H1 (cell line): ENCODE results near the gene HTRA2. TPM values are rescaled to one million over a fixed set of nuclear protein-coding genes. Genes with fewer than 3 reads are reported as not detected.

ENCODE experiments used
- polyA plus RNA-seq, 7 experiments: library from polyadenylated mRNA; depleted of rRNA in 3 of 7; stranded (reverse) in 5 of 7; unstranded in 2 of 7; fragments of >200 nt in 5 of 7; fragments of 200-250 nt in 2 of 7; gene quantifications; 1 replicate in 5 of 7; 2 replicates in 1 of 7; 4 replicates in 1 of 7; pipeline versions ENCODE4 v1.2.1 to v1.2.3, GENCODE V29; 2011 to 2013; ENCODE audit warnings: missing spikeins in 2 of 7, mixed read lengths in 2 of 7
- total RNA-seq: library from RNA; stranded (reverse); fragmentation: NEBNext Ultra II Directional; extraction: Animal tissue kit (Norgen Biotek cat#: 25700); gene quantifications from 2 replicates; pipeline ENCODE4 v1.2.1, GENCODE V29; 2021

Gene HTRA2
- total and polyA plus RNA-seq, 2 of the 8 experiments (the other 6 are each of a cell fraction or from before 2014, with no cell fraction given) = 21.6 to 37.6 TPM

Other genes with a start within 250 kb of the HTRA2 start
- 0.52 and 0.86 TPM in 2 replicates for gene SLC4A5, start 186.5 kb upstream of the HTRA2 start, total RNA-seq
- 0.42 TPM in 2 replicates for gene SLC4A5, start 186.5 kb upstream of the HTRA2 start, polyA plus RNA-seq (2011; rRNA removed)
- gene DCTN1, start 149.6 kb upstream of the HTRA2 start, total RNA-seq = 156 and 162 TPM in 2 replicates
- gene DCTN1, start 149.6 kb upstream of the HTRA2 start, polyA plus RNA-seq (2011; rRNA removed) = 105 and 155 TPM in 2 replicates
- 3.3 and 3.8 TPM in 2 replicates for gene C2orf81, start 108.3 kb upstream of the HTRA2 start, total RNA-seq
- gene C2orf81, start 108.3 kb upstream of the HTRA2 start, polyA plus RNA-seq (2011; rRNA removed) = 1.6 and 2.4 TPM in 2 replicates
- gene WDR54, start 108.2 kb upstream of the HTRA2 start, total RNA-seq = 41.6 and 45.0 TPM in 2 replicates
- gene WDR54, start 108.2 kb upstream of the HTRA2 start, polyA plus RNA-seq (2011; rRNA removed) = 125 and 142 TPM in 2 replicates
- gene RTKN, start 88.0 kb upstream of the HTRA2 start, total RNA-seq = 53.5 and 54.1 TPM in 2 replicates
- 40.2 and 60.1 TPM in 2 replicates for gene RTKN, start 88.0 kb upstream of the HTRA2 start, polyA plus RNA-seq (2011; rRNA removed)
- 17.5 and 18.5 TPM in 2 replicates for gene INO80B, start 74.8 kb upstream of the HTRA2 start, total RNA-seq
- gene INO80B, start 74.8 kb upstream of the HTRA2 start, polyA plus RNA-seq (2011; rRNA removed) = 3.9 and 8.5 TPM in 2 replicates
- gene WBP1, start 71.5 kb upstream of the HTRA2 start, total RNA-seq = 51.4 and 57.2 TPM in 2 replicates
- gene WBP1, start 71.5 kb upstream of the HTRA2 start, polyA plus RNA-seq (2011; rRNA removed) = 190 and 301 TPM in 2 replicates
- 50.3 and 51.0 TPM in 2 replicates for gene MOGS, start 64.6 kb upstream of the HTRA2 start, total RNA-seq
- gene MOGS, start 64.6 kb upstream of the HTRA2 start, polyA plus RNA-seq (2011; rRNA removed) = 44.3 and 59.9 TPM in 2 replicates
- gene MRPL53, start 57.3 kb upstream of the HTRA2 start, total RNA-seq = 46.3 and 50.2 TPM in 2 replicates
- 36.6 and 59.8 TPM in 2 replicates for gene MRPL53, start 57.3 kb upstream of the HTRA2 start, polyA plus RNA-seq (2011; rRNA removed)
- gene CCDC142, start 46.9 kb upstream of the HTRA2 start, total RNA-seq = 10.7 and 12.1 TPM in 2 replicates
- 6.0 and 6.7 TPM in 2 replicates for gene CCDC142, start 46.9 kb upstream of the HTRA2 start, polyA plus RNA-seq (2011; rRNA removed)
- 27.4 and 28.8 TPM in 2 replicates for gene TTC31, start 46.9 kb upstream of the HTRA2 start, total RNA-seq
- 29.9 and 36.1 TPM in 2 replicates for gene TTC31, start 46.9 kb upstream of the HTRA2 start, polyA plus RNA-seq (2011; rRNA removed)
- 0.55 TPM in 1 of 2 replicates, not detected in the other for gene LBX2, start 30.3 kb upstream of the HTRA2 start, total RNA-seq
- 0.27 and 0.42 TPM in 2 replicates for gene LBX2, start 30.3 kb upstream of the HTRA2 start, polyA plus RNA-seq (2011; rRNA removed)
- 10.0 and 13.8 TPM in 2 replicates for gene PCGF1, start 22.2 kb upstream of the HTRA2 start, total RNA-seq
- 12.1 and 23.7 TPM in 2 replicates for gene PCGF1, start 22.2 kb upstream of the HTRA2 start, polyA plus RNA-seq (2011; rRNA removed)
- 0.15 and 0.17 TPM in 2 replicates for gene TLX2, start 15.5 kb upstream of the HTRA2 start, total RNA-seq
- gene TLX2, start 15.5 kb upstream of the HTRA2 start, polyA plus RNA-seq (2011; rRNA removed) = 0.06 and 0.17 TPM in 2 replicates
- 0.57 and 0.76 TPM in 2 replicates for gene DQX1, start 3.7 kb upstream of the HTRA2 start, total RNA-seq
- 1.1 TPM in 2 replicates for gene DQX1, start 3.7 kb upstream of the HTRA2 start, polyA plus RNA-seq (2011; rRNA removed)
- gene AUP1, start 227 bp upstream of the HTRA2 start, total RNA-seq = 82.7 and 83.4 TPM in 2 replicates
- 121 and 162 TPM in 2 replicates for gene AUP1, start 227 bp upstream of the HTRA2 start, polyA plus RNA-seq (2011; rRNA removed)
- gene LOXL3, start 24.0 kb downstream of the HTRA2 start, total RNA-seq = 19.5 and 22.4 TPM in 2 replicates
- 22.1 and 27.2 TPM in 2 replicates for gene LOXL3, start 24.0 kb downstream of the HTRA2 start, polyA plus RNA-seq (2011; rRNA removed)
- gene DOK1, start 24.8 kb downstream of the HTRA2 start, total RNA-seq = 11.4 and 14.3 TPM in 2 replicates
- gene DOK1, start 24.8 kb downstream of the HTRA2 start, polyA plus RNA-seq (2011; rRNA removed) = 11.0 and 16.5 TPM in 2 replicates
- 4.8 and 5.1 TPM in 2 replicates for gene M1AP, start 118.4 kb downstream of the HTRA2 start, total RNA-seq
- 4.8 and 6.6 TPM in 2 replicates for gene M1AP, start 118.4 kb downstream of the HTRA2 start, polyA plus RNA-seq (2011; rRNA removed)
- 3.1 and 3.4 TPM in 2 replicates for gene SEMA4F, start 124.3 kb downstream of the HTRA2 start, total RNA-seq
- gene SEMA4F, start 124.3 kb downstream of the HTRA2 start, polyA plus RNA-seq (2011; rRNA removed) = 3.3 and 4.3 TPM in 2 replicates